ENCODE measurements around the gene RGS18.
A peak's percentile ranks its signal among the peaks of the same experiment; 100 is the strongest.
"Not testable (repeated sequence)": the region's sequence is repeated elsewhere in the genome, so short reads cannot be mapped to it uniquely, and the experiment has no call there.

The RGS18 gene

DNA sequence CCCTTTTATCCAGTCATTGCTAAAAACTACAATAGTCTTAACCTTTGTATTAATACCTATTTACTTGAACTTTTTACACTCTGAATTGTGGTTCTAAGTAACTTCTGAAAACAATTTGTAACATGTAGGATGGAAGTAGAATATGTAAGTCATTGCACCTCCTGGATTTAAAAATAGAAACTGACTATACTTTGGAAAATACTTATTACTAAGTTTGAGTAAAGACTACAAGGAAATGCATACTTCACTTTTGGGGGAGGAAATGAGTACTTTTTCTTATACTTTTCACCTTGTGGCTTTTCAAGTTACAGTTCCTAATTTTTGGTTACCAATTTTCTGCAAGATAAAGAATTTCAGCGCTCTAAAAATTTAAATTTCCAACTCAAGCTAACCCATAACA, 8.7 kb downstream of the RGS18 start:
- no peak for DNase-seq (ENCODE audit: low read depth in 2 of 2)

DNA sequence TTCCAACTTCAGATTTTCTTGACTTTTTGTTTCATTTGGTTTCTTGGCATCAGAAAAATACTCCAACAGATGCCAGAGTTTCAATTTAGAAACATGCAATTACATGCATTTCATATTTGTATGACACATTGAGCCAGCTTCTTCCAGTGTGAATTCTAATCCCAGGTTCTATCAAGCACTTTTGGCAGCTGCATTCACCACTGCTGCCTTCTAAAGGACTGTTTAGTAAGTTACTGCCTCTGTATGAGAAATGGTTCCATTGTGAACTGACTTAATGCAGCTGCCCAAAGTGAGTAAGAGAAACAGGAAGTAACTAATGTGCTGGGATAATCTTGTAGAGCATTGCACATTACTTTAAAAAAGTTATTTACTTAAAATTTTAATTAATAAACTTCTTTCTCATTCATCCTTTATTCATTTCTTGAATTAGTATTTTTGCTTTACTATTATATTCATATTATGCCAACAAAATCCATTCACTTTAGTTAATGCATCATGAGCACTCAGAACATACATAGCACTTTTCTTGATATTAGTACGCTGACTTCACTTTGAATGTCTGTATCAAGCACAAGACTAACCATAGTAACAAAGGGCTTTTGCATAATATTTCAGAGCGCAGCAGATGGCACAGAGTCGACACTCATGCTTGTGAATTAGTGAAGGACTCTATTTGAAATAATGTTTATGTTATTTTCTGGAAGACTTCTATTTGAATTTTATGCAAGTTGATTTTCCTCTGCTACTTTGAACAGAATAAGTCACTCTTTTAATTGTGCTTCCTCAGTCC, 9.8 kb downstream of the RGS18 start:
- DNase-seq (ENCODE audit: low read depth in 2 of 2) = no peak

DNA sequence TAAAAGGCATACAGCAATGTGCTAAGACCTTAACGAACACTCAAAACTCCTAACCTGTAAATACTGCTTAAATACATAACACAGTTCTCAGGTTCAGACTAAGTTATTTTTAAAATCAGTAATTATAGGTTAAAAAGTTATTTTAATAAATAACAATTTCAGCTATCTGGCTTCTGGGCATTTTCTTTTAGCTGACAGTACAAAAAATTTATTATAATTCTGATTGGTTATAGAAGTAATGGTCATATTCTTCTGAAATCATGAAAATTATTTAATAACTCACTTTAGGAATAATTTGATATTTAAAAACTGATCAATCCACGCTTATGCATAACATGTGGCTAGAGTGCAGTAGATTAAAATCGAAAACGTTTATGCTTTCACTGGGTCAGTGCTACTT, 10.7 kb downstream of the RGS18 start:
- no peak for DNase-seq (ENCODE audit: low read depth in 2 of 2)

DNA sequence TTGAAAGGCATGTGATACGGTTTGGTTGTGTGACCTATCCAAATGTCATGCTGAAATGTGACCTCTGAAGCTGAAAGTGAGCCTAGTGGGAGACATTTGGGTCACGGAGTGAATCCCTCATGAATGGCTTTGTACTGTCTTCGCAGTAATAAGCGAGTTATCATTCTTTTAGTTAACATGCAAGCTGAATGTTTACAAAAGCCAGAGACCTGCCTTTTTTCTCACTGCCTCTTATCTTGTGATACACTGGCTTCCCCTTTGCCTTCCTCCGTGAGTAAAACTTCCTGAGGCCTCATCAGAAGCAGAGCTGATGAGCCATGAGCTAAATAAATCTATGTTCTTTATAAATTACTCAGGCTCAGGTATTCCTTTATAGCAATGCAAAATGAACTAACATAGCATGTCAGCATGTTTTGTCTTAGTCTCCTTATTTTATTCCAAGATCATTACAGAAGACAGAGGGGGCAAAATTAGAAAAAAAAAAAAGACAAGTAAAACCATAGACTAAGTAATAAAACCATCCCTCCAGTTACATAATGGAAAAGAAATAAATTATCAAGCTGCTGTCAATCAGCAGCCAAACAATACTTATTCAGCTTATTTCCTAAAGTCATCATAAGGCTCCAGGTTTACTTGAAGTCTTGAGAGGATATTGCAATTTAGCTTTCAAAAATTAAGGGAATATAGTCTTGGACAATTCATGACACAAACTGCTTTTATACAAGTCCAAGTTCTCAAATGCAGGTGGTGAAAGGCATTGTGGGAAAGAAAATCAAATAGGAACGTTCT, 12.1 kb downstream of the RGS18 start:
- no peak for DNase-seq (ENCODE audit: low read depth in 2 of 2)

DNA sequence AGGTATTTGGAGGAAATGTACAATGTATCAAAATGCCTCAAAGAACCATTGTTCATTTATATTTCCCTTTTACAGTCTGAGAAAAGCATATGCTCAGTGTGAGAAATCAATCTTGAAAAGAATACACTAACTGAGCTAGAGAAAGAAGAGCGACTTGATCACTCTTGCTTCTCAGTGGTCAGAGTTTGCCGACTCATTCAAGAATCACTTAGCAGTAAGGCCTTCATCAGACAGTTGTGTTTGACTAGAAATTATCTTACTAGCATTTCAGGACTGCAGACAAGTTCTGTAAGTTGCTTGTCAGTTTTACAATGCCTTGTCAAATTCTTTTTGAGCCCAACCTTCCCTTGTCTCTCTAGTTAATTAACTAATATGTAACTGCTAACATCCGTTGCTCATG, 12.9 kb downstream of the RGS18 start:
- no peak for DNase-seq (ENCODE audit: low read depth in 2 of 2)

DNA sequence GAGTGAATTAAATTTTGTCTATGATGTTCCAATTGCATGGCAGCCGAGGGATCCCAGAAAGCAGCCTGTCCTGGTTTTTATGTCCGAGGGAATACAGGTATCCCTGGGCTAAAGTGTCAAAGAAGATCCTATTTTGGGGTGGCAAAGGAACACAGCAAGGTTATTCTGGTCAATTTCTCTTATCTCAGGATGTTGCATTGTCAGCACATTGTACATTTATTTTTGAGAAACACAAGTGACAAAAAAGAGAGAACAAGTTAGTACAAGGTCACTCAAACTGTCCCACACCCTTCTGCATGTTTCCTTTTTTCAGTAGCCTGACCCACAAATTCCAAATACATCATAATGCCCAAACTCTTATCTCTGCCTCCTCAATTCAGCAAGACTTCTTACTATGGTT, 17.7 kb downstream of the RGS18 start:
- DNase-seq (ENCODE audit: low read depth in 2 of 2) = no peak

DNA sequence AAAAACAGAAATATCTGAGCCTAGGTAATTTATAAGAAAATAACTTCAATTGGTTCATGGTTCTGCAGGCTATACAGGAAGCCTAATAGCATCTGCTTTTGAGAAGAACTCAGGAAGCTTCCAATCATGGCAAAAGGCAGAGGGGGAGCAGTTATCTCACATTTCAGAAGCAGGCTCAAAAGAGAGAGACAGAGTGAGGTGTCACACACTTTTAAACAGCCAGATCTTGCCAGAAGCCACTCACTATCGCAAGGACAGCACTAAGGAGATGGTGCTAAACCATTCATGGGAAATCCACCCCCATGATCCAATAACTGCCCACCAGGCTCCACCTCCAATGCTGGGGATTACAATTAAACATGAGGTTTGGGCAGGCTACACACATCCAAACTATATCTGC, 25.5 kb downstream of the RGS18 start:
- DNase-seq (ENCODE audit: low read depth in 2 of 2) = no peak

DNA sequence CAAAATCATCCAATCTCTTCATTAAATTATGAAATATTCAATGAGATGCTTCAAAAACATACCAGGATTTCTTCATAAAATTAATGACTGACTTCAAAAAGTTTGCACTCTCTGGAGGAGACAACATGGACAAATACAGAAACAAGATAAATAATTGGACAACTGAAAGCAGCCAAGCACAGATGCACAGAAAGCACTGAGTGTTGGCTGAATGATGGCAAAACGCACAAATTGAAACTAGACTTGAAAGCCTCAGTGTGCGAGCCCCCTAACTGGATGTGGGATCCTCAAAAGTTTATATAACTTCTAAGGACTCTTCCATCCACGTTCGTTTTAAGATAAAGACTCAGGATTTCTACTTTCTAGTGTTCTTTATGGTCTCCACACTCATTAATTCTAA, 27.9 kb downstream of the RGS18 start:
- no peak for DNase-seq (ENCODE audit: low read depth in 2 of 2)

DNA sequence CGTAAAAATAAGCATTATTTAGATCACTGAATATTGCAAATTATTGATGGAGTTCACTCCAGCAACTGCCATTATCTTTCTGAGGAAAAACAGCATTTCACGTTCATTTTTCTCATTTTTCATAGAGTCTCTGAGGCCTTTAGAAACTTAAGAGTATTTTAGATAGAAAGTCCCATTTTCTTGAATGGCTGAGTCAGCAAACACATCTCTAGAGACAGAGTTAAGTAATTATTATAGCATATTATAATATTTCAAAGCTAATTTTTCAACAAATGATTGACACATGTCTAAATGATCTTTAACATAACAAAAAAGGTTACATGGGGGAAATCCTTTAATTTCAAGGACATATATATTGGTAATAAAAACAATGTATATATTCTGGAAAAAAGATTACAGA, 31.8 kb downstream of the RGS18 start:
- DNase-seq (ENCODE audit: low read depth in 2 of 2) = no peak

DNA sequence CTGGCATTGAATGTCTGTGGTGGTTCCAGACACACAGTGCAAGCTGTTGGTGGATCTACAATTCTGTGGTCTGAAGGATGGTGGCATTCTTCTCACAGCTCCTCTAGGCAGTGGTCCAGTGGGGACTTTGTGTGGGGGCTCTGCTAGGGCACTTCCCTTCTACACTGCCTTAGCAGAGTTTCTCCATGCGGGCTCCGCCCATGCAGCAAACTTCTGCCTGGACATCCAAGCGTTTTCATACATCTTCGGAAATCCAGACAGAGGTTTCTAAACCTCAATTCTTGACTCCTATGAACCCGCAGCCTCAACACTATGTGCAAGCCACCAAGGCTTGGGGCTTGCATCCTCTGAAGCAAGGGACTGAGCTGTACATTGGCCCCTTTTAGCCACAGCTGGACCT, 43.0 kb downstream of the RGS18 start:
- DNase-seq (ENCODE audit: low read depth in 2 of 2) = no peak

DNA sequence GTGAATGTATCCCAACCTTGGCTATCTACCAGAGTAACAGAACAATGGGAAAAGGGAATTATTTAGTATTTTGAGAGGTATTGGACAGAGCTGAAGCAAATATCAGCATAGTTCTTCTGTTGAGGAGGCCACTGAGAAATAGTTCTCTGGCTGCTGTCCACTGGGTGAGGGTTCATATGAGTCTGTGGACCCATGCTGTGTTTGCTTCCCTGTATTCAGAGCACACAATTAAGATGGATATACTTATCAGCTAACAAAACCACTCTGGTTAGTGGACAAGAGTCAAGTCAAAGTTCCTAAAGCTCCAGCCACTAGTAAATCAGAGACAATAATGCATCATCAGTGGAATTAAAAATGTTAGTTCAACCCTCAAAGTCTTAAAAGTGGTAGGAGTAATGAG, 66.1 kb downstream of the RGS18 start:
- DNase-seq (ENCODE audit: low read depth in 2 of 2) = no peak

DNA sequence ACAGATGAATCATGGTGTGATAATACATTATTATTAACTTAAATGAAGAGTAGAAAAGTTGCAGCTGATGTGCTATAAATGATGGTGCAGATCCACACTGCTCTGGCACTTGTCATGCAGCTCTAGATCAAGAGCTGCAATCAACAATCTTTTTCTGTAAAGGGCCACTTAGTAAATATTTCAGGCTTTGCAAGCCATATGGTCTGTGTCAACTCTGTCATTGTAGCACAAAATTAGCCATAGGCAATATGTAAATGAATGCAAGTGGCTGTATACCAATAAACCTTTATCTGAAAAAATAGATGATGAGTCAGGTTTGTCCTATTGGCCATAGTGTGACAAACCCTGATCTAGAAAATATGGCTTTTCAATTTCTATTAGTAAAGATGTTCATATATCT, 66.6 kb downstream of the RGS18 start:
- no peak for DNase-seq (ENCODE audit: low read depth in 2 of 2)

DNA sequence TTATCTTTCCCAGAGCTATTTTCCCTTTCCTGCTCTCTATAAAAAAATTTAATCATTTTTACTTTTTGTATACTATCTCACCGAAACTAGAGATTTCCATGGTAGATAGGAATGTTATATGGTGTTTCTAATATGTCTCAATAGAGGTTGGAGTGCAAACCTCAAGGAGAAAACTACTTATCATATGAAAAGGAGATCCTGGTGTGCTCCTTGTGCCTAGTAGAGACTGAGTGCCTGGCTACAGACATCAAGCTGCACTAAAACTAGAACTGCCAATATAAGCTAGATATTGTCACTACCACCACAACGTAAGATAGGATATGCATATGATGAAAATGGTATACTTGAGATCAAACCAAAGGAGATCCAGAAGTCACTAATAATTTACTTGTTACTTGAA, 67.0 kb downstream of the RGS18 start:
- no peak for DNase-seq (ENCODE audit: low read depth in 2 of 2)

DNA sequence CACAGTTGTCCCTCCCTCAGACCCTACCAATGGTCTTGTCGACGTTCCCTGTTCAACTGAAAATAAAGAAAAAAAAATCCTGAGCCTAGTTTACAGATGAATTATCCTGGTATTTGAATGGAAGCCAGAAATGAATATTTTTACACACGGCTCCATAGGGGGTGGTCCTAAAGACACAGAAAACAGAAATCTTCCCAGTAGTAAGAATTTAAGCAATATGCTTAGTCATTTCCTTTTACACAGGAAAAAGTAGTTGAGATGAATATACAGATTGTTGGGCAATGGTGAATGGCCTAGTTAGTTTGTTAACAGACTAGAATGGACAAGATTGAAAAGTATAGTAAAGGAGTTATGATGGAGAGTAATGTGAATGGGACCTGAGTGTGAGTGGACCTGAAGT, 67.4 kb downstream of the RGS18 start:
- DNase-seq (ENCODE audit: low read depth in 2 of 2) = peak; percentile 70 to 74

DNA sequence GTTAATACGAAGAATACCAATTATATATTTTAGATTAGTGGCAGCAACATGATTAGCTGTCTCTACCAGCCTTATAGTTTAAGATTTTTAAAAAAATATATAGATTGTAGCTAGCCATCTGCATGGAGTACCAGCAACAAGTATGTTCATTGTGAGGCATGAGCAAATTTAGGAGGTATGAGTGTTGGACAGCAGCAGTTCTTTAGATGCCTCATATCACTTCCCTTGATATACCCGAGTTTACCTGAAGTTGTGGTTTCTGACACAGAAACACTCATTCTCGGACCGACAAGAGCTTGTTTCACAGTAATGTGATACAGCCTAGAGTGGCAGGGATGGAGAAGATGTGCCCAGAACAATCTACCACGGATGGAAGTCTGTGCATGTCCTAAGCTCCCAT, 69.1 kb downstream of the RGS18 start:
- no peak for DNase-seq (ENCODE audit: low read depth in 2 of 2)

DNA sequence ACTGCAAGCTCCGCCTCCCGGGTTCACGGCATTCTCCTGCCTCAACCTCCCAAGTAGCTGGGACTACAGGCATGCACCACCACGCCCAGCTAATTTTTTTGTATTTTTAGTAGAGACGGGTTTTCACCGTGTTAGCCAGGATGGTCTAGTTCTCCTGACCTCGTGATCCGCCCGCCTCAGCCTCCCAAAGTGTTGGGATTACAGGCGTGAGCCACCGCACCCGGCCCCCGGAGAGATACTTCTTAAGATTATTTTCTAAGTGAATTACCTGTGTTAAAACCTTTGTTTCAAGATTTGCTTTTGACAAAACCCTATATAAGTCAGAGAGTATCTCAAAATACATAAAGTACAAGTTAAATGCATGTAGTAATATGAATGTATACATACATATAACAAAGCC, 69.7 kb downstream of the RGS18 start:
- DNase-seq (ENCODE audit: low read depth in 2 of 2) = not testable (repeated sequence)

DNA sequence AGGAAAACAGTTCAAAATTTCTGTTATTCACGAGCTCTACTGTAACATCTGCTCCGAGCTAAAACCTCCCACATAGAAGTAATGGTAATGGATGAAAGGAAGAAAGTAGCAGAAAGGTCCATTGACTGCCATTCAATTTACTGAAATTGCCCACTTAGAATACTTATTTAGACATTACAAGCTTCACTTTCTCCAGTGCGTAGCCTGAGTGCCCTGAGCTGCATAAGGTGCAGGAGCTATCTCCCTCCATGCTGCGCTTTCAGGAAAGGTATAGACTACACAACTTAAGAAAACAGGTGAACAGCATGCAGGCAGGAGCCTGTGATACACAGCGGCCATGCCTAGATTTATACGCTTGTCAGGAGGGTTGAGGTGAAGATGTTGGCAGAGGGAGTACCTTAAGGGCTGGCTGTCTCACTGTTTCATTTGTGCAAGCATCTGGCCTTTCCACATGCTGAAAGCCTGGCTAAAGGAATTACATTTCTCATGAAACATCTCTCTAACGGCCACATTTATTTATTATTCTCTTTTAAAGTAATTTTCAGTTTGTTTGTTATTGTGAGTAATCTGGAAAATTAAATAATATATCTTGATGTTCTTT, 74.7 kb downstream of the RGS18 start:
- no peak for DNase-seq (ENCODE audit: low read depth in 2 of 2)

DNA sequence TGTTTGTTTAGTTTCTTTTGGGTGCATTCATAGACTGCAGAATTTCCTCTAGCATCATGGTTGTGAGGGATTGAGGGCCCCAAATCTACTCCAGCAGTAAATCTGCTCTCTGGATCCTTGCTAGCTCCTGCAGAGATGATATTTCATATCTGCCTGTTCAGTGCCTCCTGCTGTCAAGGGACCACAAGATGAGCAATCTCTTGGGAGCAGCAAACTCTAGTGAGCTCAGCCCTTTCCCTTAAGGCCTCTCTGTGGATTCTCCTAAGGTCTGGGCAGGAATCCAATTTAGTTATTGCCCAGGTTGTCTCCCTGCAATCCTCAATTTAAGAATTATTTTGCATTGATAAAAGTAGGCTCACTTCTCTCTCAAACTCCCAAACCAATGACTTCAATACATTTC, 76.9 kb downstream of the RGS18 start:
- peak; percentile 15 to 23 for DNase-seq (ENCODE audit: low read depth in 2 of 2)
